Islet precursor cell (in vitro differentiated cells): ENCODE measurements around the gene NAA20.

ENCODE experiments used
- DNase-seq: peaks from one replicate; pipeline ENCODE4 v3.0.0-alpha.2; 2018

NAA20 gene

GRCh38 chr20:20021835-20022234 lies 4.7 kb downstream of the NAA20 start:
- DNase-seq, result no peak

- DNase-seq, result no peak
These were observed 5.3 kb downstream of the NAA20 start for GRCh38 chr20:20022498-20022897.

- no peak for DNase-seq
These were observed 6.2 kb downstream of the NAA20 start for GRCh38 chr20:20023395-20023794.

GRCh38 chr20:20024942-20025341 lies 7.8 kb downstream of the NAA20 start:
- no peak for DNase-seq

GRCh38 chr20:20027284-20027683 lies 10.1 kb downstream of the NAA20 start:
- no peak for DNase-seq

- no peak for DNase-seq
These were observed 14.6 kb downstream of the NAA20 start for GRCh38 chr20:20031790-20032189.

GRCh38 chr20:20034486-20034885 lies 17.3 kb downstream of the NAA20 start:
- no peak for DNase-seq

GRCh38 chr20:20036756-20037155 lies 19.6 kb downstream of the NAA20 start:
- DNase-seq, result no peak

- DNase-seq, result no peak
These were observed 20.8 kb downstream of the NAA20 start for GRCh38 chr20:20037960-20038359.

- no peak for DNase-seq
These were observed 21.4 kb downstream of the NAA20 start for GRCh38 chr20:20038586-20038985.

GRCh38 chr20:20039752-20040387 lies 22.7 kb downstream of the NAA20 start:
- DNase-seq, result no peak

GRCh38 chr20:20051767-20052073 lies 34.6 kb downstream of the NAA20 start:
- no peak for DNase-seq

- DNase-seq, result peak; percentile 99
These were observed 35.2 kb downstream of the NAA20 start, which contains the start of the genes CFAP61 and CRNKL1 for GRCh38 chr20:20052074-20052970. Gene CFAP61, plus strand, starts transcription at chr20:20052532. Its CDS starts 4,122 bp downstream, at chr20:20056654. Gene CRNKL1, minus strand, starts transcription at chr20:20052466. Its CDS starts 124 bp downstream, at chr20:20052342.

GRCh38 chr20:20060234-20060998 lies 43.3 kb downstream of the NAA20 start:
- no peak for DNase-seq

- DNase-seq, result no peak
These were observed 47.0 kb downstream of the NAA20 start for GRCh38 chr20:20063941-20064702.

GRCh38 chr20:20065361-20065760 lies 48.2 kb downstream of the NAA20 start:
- no peak for DNase-seq

- no peak for DNase-seq
These were observed 53.9 kb downstream of the NAA20 start for GRCh38 chr20:20070871-20071726.

- DNase-seq, result no peak
These were observed 56.7 kb downstream of the NAA20 start for GRCh38 chr20:20073801-20074371.

- no peak for DNase-seq
These were observed 57.9 kb downstream of the NAA20 start for GRCh38 chr20:20075032-20075431.

GRCh38 chr20:20076297-20077065 lies 59.3 kb downstream of the NAA20 start:
- DNase-seq, result no peak

GRCh38 chr20:20078041-20078440 lies 60.9 kb downstream of the NAA20 start:
- DNase-seq, result no peak
